HEK293 (cell line): ENCODE results near the gene KDM4B.
A peak's percentile ranks its signal among the peaks of the same experiment; 100 is the strongest.

Experiments
- CTCF ChIA-PET: fragments of 350-600 bp; formaldehyde crosslinking; extraction: SDS; loops from one replicate; lab custom pipeline; 2021; ENCODE audit warnings: antibody characterized with exemption; lab: Yijun Ruan, JAX
- POLR2A ChIA-PET: fragments of 300-600 bp; formaldehyde crosslinking; extraction: SDS; loops from one replicate; lab custom pipeline; 2020; ENCODE audit warnings: antibody characterized with exemption, inconsistent platforms; lab: Yijun Ruan, JAX
- H3K27ac ChIP-seq: fragments of 200-500 bp; sonication (Bioruptor generic); 2 replicates; pipeline ENCODE4 v1.5.1; 2014; ENCODE audit warnings: low read depth, low read length, control low read depth, inconsistent platforms; ENCODE audit errors: extremely low read depth
- H3K36me3 ChIP-seq, 2 experiments: fragments of 200-500 bp in 1 of 2; sonication (Bioruptor generic) in 1 of 2; 1 replicate in 1 of 2; 2 replicates in 1 of 2; pipeline ENCODE4 v1.5.1; 2014 to 2017; ENCODE audit warnings: inconsistent platforms in 2 of 2, low read length in 2 of 2; ENCODE audit not compliant: control insufficient read depth in 2 of 2, insufficient read depth in 1 of 2
- H3K4me1 ChIP-seq: fragments of 200-500 bp; sonication (Bioruptor generic); 2 replicates; pipeline ENCODE4 v1.5.1; 2014; ENCODE audit warnings: mild to moderate bottlenecking, low read length, inconsistent platforms; ENCODE audit not compliant: control insufficient read depth, insufficient read depth
- H3K4me3 ChIP-seq: 2 replicates; pipeline ENCODE4 v1.5.1; 2011; ENCODE audit warnings: low read depth, mild to moderate bottlenecking, control low read depth, low read length, moderate library complexity
- H3K9me3 ChIP-seq: fragments of 200-500 bp; sonication (Bioruptor generic); 2 replicates; pipeline ENCODE4 v1.5.1; 2014; ENCODE audit warnings: low read depth, low read length, inconsistent platforms; ENCODE audit not compliant: control insufficient read depth, insufficient read depth
- HOXD13 ChIP-seq: sonication (generic); formaldehyde crosslinking; IDR thresholded peaks from 2 replicates; pipeline ENCODE4 v1.8.0; 2022; ENCODE audit warnings: missing genetic modification reagents, borderline replicate concordance
- ZFP41 ChIP-seq: fragments of 450-650 bp; formaldehyde crosslinking; IDR thresholded peaks from 2 replicates; pipeline ENCODE4 v1.5.1; 2016; ENCODE audit warnings: missing biosample characterization, missing genetic modification characterization, borderline replicate concordance
- ZNF121 ChIP-seq: fragments of 450-650 bp; formaldehyde crosslinking; IDR thresholded peaks from 2 replicates; pipeline ENCODE4 v1.5.1; 2016; ENCODE audit warnings: missing biosample characterization, missing genetic modification characterization
- ZNF155 ChIP-seq: fragments of 450-650 bp; formaldehyde crosslinking; IDR thresholded peaks from 2 replicates; pipeline ENCODE4 v1.5.1; 2016; ENCODE audit warnings: missing biosample characterization, missing genetic modification characterization
- ZNF16 ChIP-seq: fragments of 450-650 bp; formaldehyde crosslinking; IDR thresholded peaks from 2 replicates; pipeline ENCODE4 v1.5.1; 2016; ENCODE audit warnings: low read depth, missing biosample characterization, missing genetic modification characterization
- ZNF214 ChIP-seq: fragments of 450-650 bp; formaldehyde crosslinking; IDR thresholded peaks from 2 replicates; pipeline ENCODE4 v1.5.1; 2017; ENCODE audit warnings: missing biosample characterization, mild to moderate bottlenecking, missing genetic modification characterization, borderline replicate concordance
- ZNF560 ChIP-seq: fragments of 450-650 bp; formaldehyde crosslinking; IDR thresholded peaks from 2 replicates; pipeline ENCODE4 v1.5.1; 2017; ENCODE audit warnings: missing biosample characterization, missing genetic modification characterization, borderline replicate concordance
- ZNF658 ChIP-seq: fragments of 450-650 bp; formaldehyde crosslinking; IDR thresholded peaks from 2 replicates; pipeline ENCODE4; 2016; ENCODE audit warnings: missing biosample characterization, missing genetic modification characterization
- ZNF707 ChIP-seq: fragments of 450-650 bp; formaldehyde crosslinking; IDR thresholded peaks from 2 replicates; pipeline ENCODE4 v1.5.1; 2016; ENCODE audit warnings: missing biosample characterization, missing genetic modification characterization
- ZNF830 ChIP-seq: fragments of 450-650 bp; IDR thresholded peaks from 2 replicates; pipeline ENCODE4 v1.5.0; 2018; ENCODE audit warnings: missing biosample characterization, missing genetic modification characterization, low read depth, mild to moderate bottlenecking, moderate library complexity
- ZSCAN23 ChIP-seq: fragments of 450-650 bp; formaldehyde crosslinking; IDR thresholded peaks from 2 replicates; pipeline ENCODE4 v1.5.1; 2016; ENCODE audit warnings: missing biosample characterization, missing genetic modification characterization
- TF ChIP-seq, protein P1 (sequence below): fragments of 450-650 bp; formaldehyde crosslinking; IDR thresholded peaks from 2 replicates; pipeline ENCODE4 v1.5.1; 2016; ENCODE audit warnings: missing biosample characterization, missing genetic modification characterization

The KDM4B gene

GRCh38 chr19:5150902-5151741, 182.2 kb downstream of the KDM4B start:
- ChIA-PET CTCF (interaction anchor here (0.6 to 0.8 kb wide), 2 partner anchors 168 to 971 kb away, joined by 3 to 4 read pairs; no protein-coding TSS in a partner anchor), POLR2A (no interaction called here)
- TF ChIP-seq, protein P1, sequence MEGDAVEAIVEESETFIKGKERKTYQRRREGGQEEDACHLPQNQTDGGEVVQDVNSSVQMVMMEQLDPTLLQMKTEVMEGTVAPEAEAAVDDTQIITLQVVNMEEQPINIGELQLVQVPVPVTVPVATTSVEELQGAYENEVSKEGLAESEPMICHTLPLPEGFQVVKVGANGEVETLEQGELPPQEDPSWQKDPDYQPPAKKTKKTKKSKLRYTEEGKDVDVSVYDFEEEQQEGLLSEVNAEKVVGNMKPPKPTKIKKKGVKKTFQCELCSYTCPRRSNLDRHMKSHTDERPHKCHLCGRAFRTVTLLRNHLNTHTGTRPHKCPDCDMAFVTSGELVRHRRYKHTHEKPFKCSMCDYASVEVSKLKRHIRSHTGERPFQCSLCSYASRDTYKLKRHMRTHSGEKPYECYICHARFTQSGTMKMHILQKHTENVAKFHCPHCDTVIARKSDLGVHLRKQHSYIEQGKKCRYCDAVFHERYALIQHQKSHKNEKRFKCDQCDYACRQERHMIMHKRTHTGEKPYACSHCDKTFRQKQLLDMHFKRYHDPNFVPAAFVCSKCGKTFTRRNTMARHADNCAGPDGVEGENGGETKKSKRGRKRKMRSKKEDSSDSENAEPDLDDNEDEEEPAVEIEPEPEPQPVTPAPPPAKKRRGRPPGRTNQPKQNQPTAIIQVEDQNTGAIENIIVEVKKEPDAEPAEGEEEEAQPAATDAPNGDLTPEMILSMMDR (tag by site-specific recombination), result peak; percentile 16; the same call in 1 of the 2 replicates
- TF ChIP-seq ZNF830 (tag by site-specific recombination) (no peak), ZNF214 (no peak), ZNF560 (no peak)
- H3K4me3 ChIP-seq, result no peak overlapping the region
- H3K36me3 ChIP-seq, result peaks cover 4 to 10% of the 10 kb centered on the region in 2 experiments; a peak in 2 of 3 replicates
- H3K9me3 ChIP-seq, result no peaks in the 10 kb centered on the region
- H3K27ac ChIP-seq, result no peak overlapping the region
- H3K4me1 ChIP-seq, result no peaks in the 10 kb centered on the region

GRCh38 chr19:5152013-5152763, 183.3 kb downstream of the KDM4B start:
- CTCF ChIA-PET, result interaction anchor here (0.5 to 1.0 kb wide), 4 partner anchors 59 to 970 kb away, joined by 3 to 4 read pairs (median 3); no protein-coding TSS in a partner anchor
- H3K27ac ChIP-seq, result no peak overlapping the region

GRCh38 chr19:5152767-5153532, 184.0 kb downstream of the KDM4B start:
- Histone ChIP-seq H3K27ac (no peak overlapping the region), H3K36me3 (no peaks in the 10 kb centered on the region), H3K9me3 (no peaks in the 10 kb centered on the region), H3K4me3 (no peak overlapping the region), H3K4me1 (no peaks in the 10 kb centered on the region)
- POLR2A ChIA-PET, result interaction anchor here (0.7 kb wide), 1 partner anchor 47 kb away, joined by 4 read pairs; no protein-coding TSS in a partner anchor
- TF ChIP-seq HOXD13 (CRISPR knock-in tag) (no peak), ZNF121 (tag by site-specific recombination) (peak; percentile 72)
- CTCF ChIA-PET, result interaction anchor here (0.7 to 1.6 kb wide), 3 partner anchors 7 to 280 kb away, joined by 3 to 4 read pairs (median 3); no protein-coding TSS in a partner anchor

More at GRCh38 chr19:5152013-5152763, 183.3 kb downstream of the KDM4B start:
- H3K4me3 ChIP-seq, result no peak overlapping the region
- POLR2A ChIA-PET, result interaction anchor here (0.7 kb wide), 1 partner anchor 46 kb away, joined by 4 read pairs; no protein-coding TSS in a partner anchor
- TF ChIP-seq ZNF658 (tag by site-specific recombination) (no peak), ZNF16 (no peak), ZNF155 (no peak), ZFP41 (tag by site-specific recombination) (no peak), ZNF707 (tag by site-specific recombination) (no peak), ZSCAN23 (tag by site-specific recombination) (no peak)
- peaks cover 0 to 2% of the 10 kb centered on the region in 2 experiments; a peak in 1 of 3 replicates for H3K36me3 ChIP-seq
- no peaks in the 10 kb centered on the region for H3K4me1 ChIP-seq
- H3K9me3 ChIP-seq, result no peaks in the 10 kb centered on the region
